Measurements from ENCODE around the gene PKNOX2. TPM values are rescaled to one million over a fixed set of nuclear protein-coding genes. Genes with fewer than 3 reads are reported as not detected.
"Not testable (repeated sequence)": the region's sequence is repeated elsewhere in the genome, so short reads cannot be mapped to it uniquely, and the experiment has no call there.

PKNOX2 gene
- total RNA-seq, 1 donor from 2014 or later: 7.6 TPM

GRCh38 chr11:125223161-125223560, 58.6 kb downstream of the PKNOX2 start:
- DNase-seq; ATAC-seq; intact Hi-C loops (cut with micrococcal nuclease): not testable (repeated sequence)

GRCh38 chr11:125223901-125224361, 59.4 kb downstream of the PKNOX2 start:
- no peak for DNase-seq
- no peak for ATAC-seq
- intact Hi-C loops (cut with micrococcal nuclease): no loop called here

GRCh38 chr11:125224391-125225021, 60.0 kb downstream of the PKNOX2 start:
- ATAC-seq: peak; percentile 79
- peak; percentile 48 for DNase-seq
- intact Hi-C loops (cut with micrococcal nuclease): no loop called here

GRCh38 chr11:125225401-125225800, 60.9 kb downstream of the PKNOX2 start:
- DNase-seq (no peak), ATAC-seq (no peak)
- intact Hi-C loops (cut with micrococcal nuclease): no loop called here

GRCh38 chr11:125226031-125226430, 61.5 kb downstream of the PKNOX2 start:
- DNase-seq (no peak), ATAC-seq (no peak)
- intact Hi-C loops (cut with micrococcal nuclease): no loop called here

GRCh38 chr11:125226706-125227105, 62.2 kb downstream of the PKNOX2 start:
- DNase-seq (peak; percentile 62), ATAC-seq (peak; percentile 81)
- intact Hi-C loops (cut with micrococcal nuclease): no loop called here

- intact Hi-C loops (cut with micrococcal nuclease): no loop called here
- DNase-seq (no peak), ATAC-seq (no peak)
Measured at GRCh38 chr11:125227151-125227550, 62.6 kb downstream of the PKNOX2 start.

- ATAC-seq: no peak
- no peak for DNase-seq
- intact Hi-C loops (cut with micrococcal nuclease): no loop called here
Measured at GRCh38 chr11:125228445-125228844, 63.9 kb downstream of the PKNOX2 start.

GRCh38 chr11:125228993-125229392, 64.4 kb downstream of the PKNOX2 start:
- intact Hi-C loops (cut with micrococcal nuclease): no loop called here
- DNase-seq: no peak
- no peak for ATAC-seq

GRCh38 chr11:125229916-125230315, 65.4 kb downstream of the PKNOX2 start:
- ATAC-seq: no peak
- intact Hi-C loops (cut with micrococcal nuclease): no loop called here
- no peak for DNase-seq

GRCh38 chr11:125233116-125233515, 68.6 kb downstream of the PKNOX2 start:
- no peak for DNase-seq
- no peak for ATAC-seq
- intact Hi-C loops (cut with micrococcal nuclease): no loop called here

GRCh38 chr11:125233736-125234275, 69.3 kb downstream of the PKNOX2 start:
- DNase-seq: no peak
- intact Hi-C loops (cut with micrococcal nuclease): no loop called here
- ATAC-seq: no peak

- ATAC-seq: no peak
- DNase-seq: no peak
- intact Hi-C loops (cut with micrococcal nuclease): no loop called here
Measured at GRCh38 chr11:125235071-125235471, 70.5 kb downstream of the PKNOX2 start.

- intact Hi-C loops (cut with micrococcal nuclease): no loop called here
- ATAC-seq: no peak
Measured at GRCh38 chr11:125236072-125236825, 71.7 kb downstream of the PKNOX2 start.

GRCh38 chr11:125239585-125240560, 75.3 kb downstream of the PKNOX2 start:
- no peak for DNase-seq
- ATAC-seq: no peak
- intact Hi-C loops (cut with micrococcal nuclease): no loop called here

More at GRCh38 chr11:125236072-125236825, 71.7 kb downstream of the PKNOX2 start:
- DNase-seq: no peak

GRCh38 chr11:125241104-125241503, 76.6 kb downstream of the PKNOX2 start:
- intact Hi-C loops (cut with micrococcal nuclease): no loop called here
- ATAC-seq (no peak), DNase-seq (no peak)

- no peak for DNase-seq
- intact Hi-C loops (cut with micrococcal nuclease): no loop called here
- no peak for ATAC-seq
Measured at GRCh38 chr11:125242141-125242775, 77.7 kb downstream of the PKNOX2 start.

- DNase-seq (no peak), ATAC-seq (no peak)
- intact Hi-C loops (cut with micrococcal nuclease): no loop called here
Measured at GRCh38 chr11:125244166-125244565, 79.6 kb downstream of the PKNOX2 start.

- intact Hi-C loops (cut with micrococcal nuclease): no loop called here
- DNase-seq (no peak), ATAC-seq (peak; percentile 59)
Measured at GRCh38 chr11:125245299-125245698, 80.7 kb downstream of the PKNOX2 start.

All from left ventricle myocardium superior (tissue), 1 donor.